ENCODE measurements around the gene CIRBP. TPM values are rescaled to one million over a fixed set of nuclear protein-coding genes. Genes with fewer than 3 reads are reported as not detected.

The CIRBP gene
- polyA plus RNA-seq, 3 donors, result 778 to 993 (median 799) TPM

GRCh38 chr19:1226522-1227303, 42.4 kb upstream of the CIRBP start:
- DNase-seq, result no peak

DNA sequence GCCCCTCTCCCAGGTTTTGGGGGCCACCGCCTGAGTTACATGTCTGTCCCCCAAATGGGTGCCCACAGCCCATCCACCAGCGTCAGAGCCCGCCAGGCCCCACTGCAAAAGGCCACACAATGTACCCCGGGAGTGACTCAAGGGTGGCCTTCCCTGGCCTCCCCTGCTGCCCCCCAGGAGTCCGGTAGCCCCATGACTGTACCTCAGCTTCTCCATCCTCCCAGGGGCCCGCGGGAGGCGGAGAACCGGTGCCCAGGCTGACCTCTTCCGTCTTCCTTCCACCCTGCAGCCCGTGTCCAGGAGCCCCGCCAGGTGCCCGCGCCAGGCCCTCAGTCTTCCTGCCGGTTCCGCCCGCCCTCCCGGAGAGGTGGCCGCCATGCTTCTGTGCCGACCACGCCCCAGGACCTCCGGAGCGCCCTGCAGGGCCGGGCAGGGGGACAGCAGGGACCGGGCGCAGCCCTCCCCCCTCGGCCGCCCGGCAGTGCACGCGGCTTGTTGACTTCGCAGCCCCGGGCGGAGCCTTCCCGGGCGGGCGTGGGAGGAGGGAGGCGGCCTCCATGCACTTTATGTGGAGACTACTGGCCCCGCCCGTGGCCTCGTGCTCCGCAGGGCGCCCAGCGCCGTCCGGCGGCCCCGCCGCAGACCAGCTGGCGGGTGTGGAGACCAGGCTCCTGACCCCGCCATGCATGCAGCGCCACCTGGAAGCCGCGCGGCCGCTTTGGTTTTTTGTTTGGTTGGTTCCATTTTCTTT, 41.7 kb upstream of the CIRBP start:
- no peak for DNase-seq

- no peak for DNase-seq
These were observed 40.8 kb upstream of the CIRBP start for GRCh38 chr19:1228161-1228957.

- DNase-seq, result no peak
These were observed 39.8 kb upstream of the CIRBP start for GRCh38 chr19:1229056-1229923.

- DNase-seq, result no peak
These were observed 39.0 kb upstream of the CIRBP start for GRCh38 chr19:1229924-1230782.

DNA sequence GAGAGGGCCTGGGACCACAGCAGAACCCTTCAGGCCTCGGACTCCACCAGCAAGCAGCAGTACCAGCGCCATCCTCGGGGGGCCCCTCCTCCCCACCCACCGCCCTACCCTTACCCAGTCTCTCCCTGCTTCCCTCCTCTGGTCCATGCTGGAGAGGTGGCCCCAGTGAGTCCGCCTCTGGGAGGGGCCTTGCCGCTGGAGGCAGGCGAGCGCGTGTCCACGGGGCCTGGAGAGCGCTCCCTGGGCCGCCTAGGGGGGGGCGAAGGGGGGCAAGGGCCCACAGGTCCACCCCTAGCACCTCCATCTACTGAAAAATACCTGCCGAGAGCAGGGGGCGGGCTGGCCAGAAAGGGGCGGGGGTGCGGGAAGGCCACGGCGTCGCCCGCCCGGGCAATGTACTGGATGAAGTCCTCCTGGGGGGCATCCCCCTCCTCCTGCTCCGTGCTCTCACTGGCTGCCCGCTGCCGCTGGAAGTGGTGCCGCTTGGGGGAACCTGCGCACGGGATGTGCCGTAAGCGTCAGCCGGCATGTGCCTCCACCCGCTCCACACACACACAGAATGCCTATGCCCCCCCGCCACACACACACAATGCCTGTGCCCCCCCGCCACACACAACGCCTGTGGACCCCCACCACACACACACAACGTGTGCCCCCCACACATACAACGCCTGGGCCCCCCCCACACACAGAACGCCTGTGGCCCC, 38.2 kb upstream of the CIRBP start:
- no peak for DNase-seq

DNA sequence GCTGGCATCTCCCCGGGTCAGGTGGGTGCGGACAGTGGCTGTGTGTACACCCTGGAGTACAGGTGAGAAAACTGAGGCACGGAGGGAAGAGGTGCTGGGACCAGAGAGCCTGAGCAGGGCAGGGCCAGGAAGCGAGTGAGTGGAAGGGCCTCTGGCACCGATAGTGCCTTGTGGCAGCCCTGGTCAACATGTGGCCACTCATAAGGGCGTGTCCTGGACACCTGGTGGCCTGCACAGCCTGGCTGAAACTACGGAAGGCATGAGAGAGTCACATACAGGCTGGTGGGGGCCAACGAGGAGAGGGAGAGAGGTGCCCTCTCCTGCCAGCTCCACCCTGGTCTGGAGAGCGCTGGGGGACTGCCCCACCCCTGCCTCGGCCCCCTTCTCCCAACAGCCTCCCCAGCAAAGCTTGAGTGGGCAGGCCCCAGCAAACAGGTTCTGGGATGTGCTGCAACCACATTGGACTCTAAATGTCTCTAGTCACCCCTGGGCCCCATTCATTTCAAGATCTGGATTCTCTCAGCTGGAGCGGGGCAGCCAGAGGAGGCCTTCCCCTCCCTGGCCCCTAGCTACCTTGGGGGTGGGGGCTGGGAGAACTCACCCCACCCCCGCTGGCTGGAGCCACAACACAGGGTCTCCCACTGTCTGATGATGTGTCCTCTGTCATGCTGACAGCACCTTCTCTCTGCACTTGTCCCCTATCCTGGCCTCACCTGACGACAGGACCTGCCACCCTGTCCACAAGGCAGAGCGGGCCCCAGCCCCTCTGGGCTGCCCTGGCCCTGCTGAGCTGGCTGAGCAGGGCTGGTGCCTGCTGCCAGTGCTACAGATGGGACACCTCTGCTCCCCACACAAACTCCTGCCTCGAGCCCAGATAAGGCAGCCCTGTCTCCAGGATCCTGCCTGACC, 37.1 kb upstream of the CIRBP start:
- DNase-seq, result no peak

DNA sequence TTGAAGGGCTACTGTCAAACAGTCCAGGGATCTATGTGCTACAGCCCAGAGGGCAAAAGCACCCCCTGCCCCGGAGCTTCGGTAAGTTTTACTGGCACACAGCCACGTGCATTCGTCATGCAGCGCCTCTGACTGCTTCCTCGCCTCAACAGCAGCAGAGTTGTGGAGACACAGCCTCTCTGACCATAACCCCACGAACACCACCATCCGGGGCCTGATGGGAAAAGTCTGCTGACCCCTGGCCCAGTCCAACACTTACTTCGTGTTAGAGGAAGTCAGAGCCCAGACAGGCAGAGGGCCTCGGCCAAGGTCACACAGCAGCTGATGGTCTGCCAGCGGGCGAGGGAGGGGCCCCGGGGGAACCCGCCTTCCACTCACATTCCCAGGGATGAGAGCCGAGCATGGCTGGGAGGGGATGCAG, 36.5 kb upstream of the CIRBP start:
- no peak for DNase-seq

DNA sequence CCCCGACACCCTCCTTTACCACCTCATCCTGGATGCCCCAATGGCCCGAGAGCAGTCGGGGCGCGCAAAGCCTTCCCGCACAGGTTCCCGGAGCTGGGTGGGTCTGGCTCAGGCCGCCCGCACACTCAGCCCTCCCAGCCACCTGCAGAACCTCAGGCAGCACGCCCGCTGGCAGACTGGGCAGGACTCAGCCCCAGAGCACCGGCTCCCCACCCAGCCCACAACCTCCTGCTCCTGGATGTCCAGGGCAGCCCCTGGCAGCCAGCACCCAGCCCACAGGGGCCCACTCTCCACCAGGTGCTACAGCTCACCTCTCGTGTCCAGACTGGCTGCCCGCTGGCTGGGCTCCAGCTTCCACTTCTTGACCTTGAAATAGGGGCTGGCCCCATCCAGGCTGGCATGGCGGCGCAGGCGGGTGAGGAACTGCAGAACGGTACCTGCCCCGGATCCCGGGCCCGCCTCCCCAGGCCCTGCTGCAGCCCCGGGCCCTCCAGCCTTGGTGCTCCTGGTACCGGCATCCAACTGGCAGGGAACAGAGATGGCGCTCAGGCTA, 35.9 kb upstream of the CIRBP start:
- DNase-seq, result no peak

DNA sequence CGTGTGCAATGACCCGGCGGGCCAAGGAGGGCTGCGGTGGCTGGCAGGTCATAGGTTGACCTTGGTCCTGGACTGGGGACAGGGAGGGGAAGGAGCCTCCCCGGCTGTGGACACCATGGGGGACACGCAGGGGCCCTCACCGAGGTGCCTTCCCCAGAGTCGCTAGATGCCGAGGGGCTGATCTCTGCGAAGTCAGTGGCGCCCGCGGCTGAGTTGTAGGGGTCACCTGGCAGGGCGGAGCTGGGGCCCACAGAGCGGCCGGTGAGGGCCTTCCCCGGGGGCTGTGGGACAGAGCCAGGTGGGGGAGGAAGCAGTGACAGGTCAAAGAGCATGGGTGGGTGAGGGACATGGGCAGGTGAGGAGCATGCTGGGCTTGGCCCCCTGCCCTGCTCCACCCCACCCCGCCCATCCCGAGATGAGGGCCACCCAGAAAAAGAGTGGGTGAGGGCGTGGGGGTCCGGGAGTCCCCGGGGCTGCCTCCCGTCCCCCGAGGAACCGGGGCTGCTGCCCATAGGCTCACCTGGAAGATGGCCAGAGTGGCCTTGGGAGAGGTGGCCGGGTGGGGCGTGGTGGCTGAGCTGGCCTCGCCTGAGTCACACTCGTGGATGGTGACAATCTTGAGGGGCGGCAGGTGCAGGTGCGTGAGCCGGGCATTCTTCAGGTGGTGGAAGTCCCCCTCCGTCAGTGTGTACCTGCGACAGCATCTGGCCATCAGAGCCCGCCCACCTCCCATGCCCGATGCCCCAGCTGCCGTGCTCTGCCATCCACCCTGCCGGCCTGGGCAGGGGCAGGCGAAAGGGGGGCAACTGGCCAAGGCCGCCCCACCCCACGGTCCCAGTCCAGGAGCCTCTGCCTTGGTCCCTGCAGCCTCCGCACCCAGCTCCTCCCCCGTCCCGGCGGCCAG, 34.8 kb upstream of the CIRBP start:
- no peak for DNase-seq

DNA sequence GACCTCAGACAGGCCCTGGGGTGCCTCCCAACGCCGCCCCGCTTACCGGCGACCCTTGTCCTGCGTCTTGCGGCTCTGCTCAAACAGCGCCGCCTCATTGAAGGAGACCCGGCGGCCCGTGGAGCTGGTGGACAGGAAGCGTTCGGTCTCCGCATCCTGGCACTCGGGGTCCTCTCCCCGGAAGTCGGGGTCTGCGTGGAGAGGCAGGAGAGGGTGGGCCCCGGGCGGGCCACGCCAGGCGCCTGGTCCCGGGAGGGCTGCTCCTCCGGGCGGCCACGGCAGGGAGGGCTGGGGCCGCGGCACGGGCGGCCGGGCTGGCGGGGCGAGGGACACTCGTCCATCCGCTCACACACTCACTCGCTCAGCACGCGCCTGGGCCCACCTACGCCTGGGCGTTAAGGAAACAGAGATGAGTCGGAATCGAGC, 34.2 kb upstream of the CIRBP start:
- DNase-seq, result no peak

DNA sequence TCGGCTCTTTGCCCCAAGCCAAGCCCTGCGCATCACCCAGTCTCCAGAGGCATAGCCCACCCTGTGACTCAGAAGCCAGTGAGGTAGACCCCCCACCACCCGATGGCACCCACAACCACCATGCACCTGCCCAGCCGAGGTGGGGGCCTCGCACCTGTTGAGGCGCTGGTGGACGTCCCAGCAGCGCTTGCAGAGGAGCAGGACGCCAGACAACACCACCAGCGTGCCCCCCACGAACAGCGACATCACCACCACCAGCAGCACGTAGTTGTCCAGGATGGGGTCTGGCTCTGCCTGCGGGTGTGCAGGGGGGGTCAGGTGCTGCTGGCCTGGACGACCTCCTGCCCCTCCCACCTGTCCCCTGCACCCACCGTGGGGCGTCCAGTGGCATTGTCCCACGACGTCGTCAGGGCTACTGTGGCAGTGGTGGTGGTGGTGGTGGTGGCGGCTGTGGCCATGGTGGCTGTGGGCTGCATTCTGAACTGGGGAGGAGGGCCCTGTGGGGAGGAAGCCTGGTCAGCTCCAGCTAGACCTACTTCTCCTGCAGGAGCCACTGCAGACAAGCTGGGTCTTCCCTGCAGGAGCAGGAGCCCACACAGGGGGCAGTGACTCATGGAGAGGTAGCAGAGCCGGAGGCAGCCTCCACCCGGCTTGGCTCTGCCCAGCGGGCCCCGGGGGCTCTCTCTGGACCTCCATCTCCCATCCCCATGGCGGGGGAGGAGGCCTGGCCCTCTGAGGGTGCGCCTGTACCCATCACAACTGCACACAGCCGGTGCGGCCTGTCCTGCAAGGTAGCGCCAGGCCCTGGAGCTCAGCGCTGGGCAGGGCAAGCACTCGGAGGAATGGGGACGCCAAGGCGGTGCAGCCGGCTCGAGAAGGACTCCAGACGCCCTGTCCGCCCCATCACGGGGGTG, 33.2 kb upstream of the CIRBP start:
- no peak for DNase-seq

DNA sequence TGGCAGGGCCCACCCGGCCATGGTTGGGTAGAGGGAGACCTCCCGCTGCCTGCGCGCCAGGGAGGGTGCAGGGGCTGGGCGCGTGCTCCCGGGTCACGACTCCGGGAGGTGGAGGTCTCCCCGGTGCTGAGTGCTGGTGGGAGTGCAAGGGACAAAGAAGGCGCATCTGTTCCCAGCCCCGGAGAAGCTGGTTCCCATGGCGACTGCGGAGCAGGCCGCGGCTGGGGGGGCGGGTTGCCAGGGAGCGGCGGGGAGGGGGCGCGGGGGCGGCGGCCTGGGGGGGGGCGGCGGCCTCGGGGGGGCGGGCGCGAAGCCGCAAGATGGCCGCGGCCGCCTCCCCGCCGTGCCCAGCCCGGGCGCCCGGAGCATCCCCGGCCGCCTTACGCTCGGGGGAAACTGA, 32.6 kb upstream of the CIRBP start:
- no peak for DNase-seq

DNA sequence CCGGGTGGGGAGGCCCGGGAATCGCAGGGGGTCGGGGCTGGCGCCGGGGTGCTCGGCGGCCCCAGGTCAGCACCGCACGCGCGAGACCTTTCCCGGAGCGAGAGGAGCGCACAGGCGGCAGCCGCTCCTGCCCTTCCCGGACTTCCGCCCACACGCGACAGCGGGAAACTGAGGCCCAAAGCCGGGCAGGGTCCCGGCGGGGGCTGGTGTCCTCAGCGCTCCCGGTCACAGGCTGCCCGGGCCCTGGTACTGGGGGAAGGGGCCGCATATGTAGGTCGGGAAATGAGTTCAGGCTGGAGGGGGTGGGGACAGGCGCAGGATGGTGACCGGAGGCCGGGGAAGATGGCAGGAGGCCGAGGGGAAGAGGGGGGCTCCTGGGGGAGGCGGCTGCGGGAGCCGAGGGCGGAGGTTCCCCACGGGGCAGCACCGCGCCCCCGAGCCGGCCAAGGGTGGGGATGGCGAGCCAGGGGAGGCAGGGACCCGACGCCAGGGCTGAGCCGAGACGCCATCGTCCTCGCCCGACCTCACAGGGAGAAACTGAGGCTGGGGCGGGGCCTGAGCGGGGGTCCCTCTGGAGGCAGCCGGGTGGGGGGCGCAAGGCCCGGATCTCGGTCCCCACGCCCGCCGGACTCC, 32.0 kb upstream of the CIRBP start:
- no peak for DNase-seq

- no peak for DNase-seq
These were observed 31.3 kb upstream of the CIRBP start, which contains the start of gene CBARP for GRCh38 chr19:1237754-1238368. Gene CBARP (minus strand): TSS chr19:1238005. CDS start chr19:1236100, 1,905 bp downstream.
